Heart right ventricle (tissue), 16 donors: ENCODE measurements around the gene PDE6A. TPM values are rescaled to one million over a fixed set of nuclear protein-coding genes. Genes with fewer than 3 reads are reported as not detected.

Experiments
- ATAC-seq, 8 donors: fragments of 200-7000 bp; cut with Tn5 transposase; one replicate each; pipeline ENCODE4 v1.9.1; 2020; ENCODE audit warnings: mild to moderate bottlenecking in 8 of 8, moderate library complexity in 8 of 8, moderate number of reproducible peaks in 1 of 8
- DNase-seq, 2 donors: peaks; one replicate each; pipeline ENCODE4 v3.0.0-alpha.2; 2020
- H3K27ac ChIP-seq, 10 donors: fragments of 200-600 bp; sonication (generic) in 2 of 10; one replicate each; pipeline versions ENCODE4 v1.5.0 to v1.8.0; 2020 to 2022; ENCODE audit warnings: mild to moderate bottlenecking in 3 of 10
- H3K27me3 ChIP-seq, 7 donors: fragments of 200-600 bp; one replicate each; pipeline ENCODE4 v1.8.0; 2021 to 2022; ENCODE audit warnings: mild to moderate bottlenecking in 2 of 7
- H3K36me3 ChIP-seq, 9 donors: fragments of 200-600 bp; sonication (generic) in 1 of 9; one replicate each; pipeline versions ENCODE4 v1.5.0 to v1.8.0; 2020 to 2022; ENCODE audit warnings: mild to moderate bottlenecking in 2 of 9
- H3K4me1 ChIP-seq, 9 donors: fragments of 200-600 bp; sonication (generic) in 1 of 9; one replicate each; pipeline versions ENCODE4 v1.5.0 to v1.8.0; 2020 to 2022; ENCODE audit warnings: mild to moderate bottlenecking in 4 of 9
- H3K4me3 ChIP-seq, 10 donors: fragments of 200-600 bp; sonication (generic) in 2 of 10; one replicate each; pipeline versions ENCODE4 v1.5.0 to v1.8.0; 2020 to 2022; ENCODE audit warnings: mild to moderate bottlenecking in 7 of 10, moderate library complexity in 2 of 10
- H3K9me3 ChIP-seq, 11 donors: fragments of 200-600 bp in 10 of 11; sonication (generic) in 2 of 11; one replicate each; pipeline versions ENCODE4 v1.5.0 to v1.8.0; 2013 to 2022; ENCODE audit warnings: mild to moderate bottlenecking in 2 of 11, control low read depth in 1 of 11, moderate library complexity in 1 of 11
- WGBS, 2 donors: extraction: QIAGEN DNeasy Blood & Tissue Kit; methylation state at CpG; one replicate each; pipeline ENCODE4 v1.1.7; 2013; ENCODE audit warnings: inconsistent platforms in 1 of 2; 5-methylcytosine and 5-hydroxymethylcytosine counted together
- intact Hi-C, 10 donors: fragments of 100-400 bp; cut with DNase I; formaldehyde crosslinking; loops; one replicate each; pipeline versions ENCODE4 v1.11.1 to v1.14.2; 2022
- polyA plus RNA-seq, 2 donors: library from polyadenylated mRNA; stranded (reverse); fragments of 200-250 nt; gene quantifications; one replicate each; pipeline ENCODE4 v1.2.3, GENCODE V29; 2013
- total RNA-seq, 10 donors: library from RNA; stranded (reverse); fragmentation: NEBNext Ultra II Directional in 3 of 10; extraction: Animal tissue kit (Norgen Biotek cat#: 25700) in 3 of 10; gene quantifications; one replicate each; pipeline versions ENCODE4 v1.2.1 to v1.2.4, GENCODE V29; 2021 to 2023
- TF ChIP-seq, protein P1 (sequence below), 9 donors: fragments of 200-600 bp; sonication (generic) in 2 of 9; IDR thresholded peaks; one replicate each; pipeline versions ENCODE4 v1.5.0 to v1.8.0; 2021 to 2022; ENCODE audit warnings: antibody characterized with exemption in 9 of 9, mild to moderate bottlenecking in 5 of 9, moderate library complexity in 1 of 9
- donor health status: Arrhythmogenic right ventricular cardiomyopathy.
- donor health status: ischemic (EF 13 %, LVEDD 7.1; RV severe dilation, severe dysfunction).
- donor health status: healthy with polysubstance abuse.
- donor health status: DM: no; HTN: yes; CAD: no.
- donor health status: DM: no; HTN: no; CAD: no.
- donor health status: ischemic (EF 25% LVEDD 6.9; RV normal size, moderate dysfunction).
- donor health status: ischemic (EF 25% LVEDD 5.7; RV mildly dilated, moderate dysfunction).
- donor health status: healthy.
- donor health status: DM: yes; HTN: yes; CAD: no.
- donor health status: Ischemic cardiomyopathy.
- donor health status: ischemic (EF 35%, LVEDD 5.7; RV mildly dilated, moderate dysfunction).
- donor health status: nonischemic (EF 11% LVEDD 7.7; RV severe dilation, severe dysfunction).
- donor health status: DM: yes; HTN: yes; CAD: no.
- donor health status: PGD.
- donor health status: ischemic (EF 29% LVEDD 5.4; RV normal size, mild dysfunction).
- donor health status: nonischemic (EF 23%, LVEDD 6.1; RV moderate dilation, normal function).

The PDE6A gene
- total and polyA plus RNA-seq, 12 donors: 0.06 to 0.28 (median 0.17) TPM; not detected in 5

- DNase-seq (no peak), ATAC-seq (peak in 6 of 8 donors; percentile 3 to 22 (median 12))
- H3K36me3 ChIP-seq: peaks cover 0 to 44% (median 6%) of the 10 kb centered on the region in 9 donors
- peaks cover 49 to 98% (median 71%) of the 10 kb centered on the region in 9 donors for H3K4me1 ChIP-seq
- H3K4me3 ChIP-seq: peak overlapping the region in 2 of 10 donors; percentile 4 to 11
- 37 to 38% methylated on average over 5 of the region's 5 CpGs for WGBS, 2 donors
- intact Hi-C loops: loop anchor here in 3 of 10 donors (2.0 to 10.0 kb wide), 4 partner anchors 19 to 89 kb away; partner anchors contain the start of gene PPARGC1B (in 1 of the 3)
- peak overlapping the region; percentile 65 to 92 (median 84) for H3K27ac ChIP-seq
- TF ChIP-seq, protein P1, sequence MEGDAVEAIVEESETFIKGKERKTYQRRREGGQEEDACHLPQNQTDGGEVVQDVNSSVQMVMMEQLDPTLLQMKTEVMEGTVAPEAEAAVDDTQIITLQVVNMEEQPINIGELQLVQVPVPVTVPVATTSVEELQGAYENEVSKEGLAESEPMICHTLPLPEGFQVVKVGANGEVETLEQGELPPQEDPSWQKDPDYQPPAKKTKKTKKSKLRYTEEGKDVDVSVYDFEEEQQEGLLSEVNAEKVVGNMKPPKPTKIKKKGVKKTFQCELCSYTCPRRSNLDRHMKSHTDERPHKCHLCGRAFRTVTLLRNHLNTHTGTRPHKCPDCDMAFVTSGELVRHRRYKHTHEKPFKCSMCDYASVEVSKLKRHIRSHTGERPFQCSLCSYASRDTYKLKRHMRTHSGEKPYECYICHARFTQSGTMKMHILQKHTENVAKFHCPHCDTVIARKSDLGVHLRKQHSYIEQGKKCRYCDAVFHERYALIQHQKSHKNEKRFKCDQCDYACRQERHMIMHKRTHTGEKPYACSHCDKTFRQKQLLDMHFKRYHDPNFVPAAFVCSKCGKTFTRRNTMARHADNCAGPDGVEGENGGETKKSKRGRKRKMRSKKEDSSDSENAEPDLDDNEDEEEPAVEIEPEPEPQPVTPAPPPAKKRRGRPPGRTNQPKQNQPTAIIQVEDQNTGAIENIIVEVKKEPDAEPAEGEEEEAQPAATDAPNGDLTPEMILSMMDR (IDR thresholded peaks at IDR 0.05): no peak
- H3K9me3 ChIP-seq: no peaks in the 10 kb centered on the region
- H3K27me3 ChIP-seq: no peaks in the 10 kb centered on the region
These were observed 121.2 kb downstream of the PDE6A start for GRCh38 chr5:149823375-149823774.

DNA sequence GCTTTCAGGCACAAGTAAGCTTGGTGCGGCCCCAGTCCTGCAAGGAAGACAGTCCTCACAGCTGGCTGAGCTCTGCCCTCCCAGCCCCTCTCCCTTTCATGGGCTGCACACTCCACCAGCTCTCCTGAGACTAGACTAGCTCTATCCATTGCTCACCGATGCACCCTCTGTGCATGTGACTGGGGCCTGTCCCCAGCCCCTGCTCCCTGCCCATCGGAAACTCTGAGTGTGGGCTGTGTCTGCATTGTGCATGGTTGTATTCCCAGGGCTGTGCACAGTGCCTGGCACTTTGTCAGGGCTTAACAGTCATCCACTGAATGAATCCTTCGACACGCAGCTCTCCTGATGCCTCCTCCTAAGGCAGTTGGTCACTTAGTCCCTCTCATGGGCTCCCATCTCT is 122.3 kb downstream of the PDE6A start:
- DNase-seq (no peak), ATAC-seq (peak in 2 of 8 donors; percentile 38 to 39)
- H3K4me1 ChIP-seq: peaks cover 43 to 90% (median 61%) of the 10 kb centered on the region in 9 donors
- 61 to 64% methylated on average over 5 of the region's 5 CpGs for WGBS, 2 donors
- no peaks in the 10 kb centered on the region for H3K27me3 ChIP-seq
- no peaks in the 10 kb centered on the region for H3K9me3 ChIP-seq
- intact Hi-C loops: loop anchor here in 3 of 10 donors (2.0 to 10.0 kb wide), 4 partner anchors 18 to 88 kb away; partner anchors contain the start of gene PPARGC1B (in 1 of the 3)
- H3K27ac ChIP-seq: peak overlapping the region in 9 of 10 donors; percentile 65 to 89 (median 84)
- H3K36me3 ChIP-seq: peaks cover 0 to 36% (median 6%) of the 10 kb centered on the region in 9 donors
- TF ChIP-seq, protein P1 (IDR thresholded peaks at IDR 0.05): no peak
- peak overlapping the region in 5 of 10 donors; percentile 18 to 47 (median 44) for H3K4me3 ChIP-seq

DNA sequence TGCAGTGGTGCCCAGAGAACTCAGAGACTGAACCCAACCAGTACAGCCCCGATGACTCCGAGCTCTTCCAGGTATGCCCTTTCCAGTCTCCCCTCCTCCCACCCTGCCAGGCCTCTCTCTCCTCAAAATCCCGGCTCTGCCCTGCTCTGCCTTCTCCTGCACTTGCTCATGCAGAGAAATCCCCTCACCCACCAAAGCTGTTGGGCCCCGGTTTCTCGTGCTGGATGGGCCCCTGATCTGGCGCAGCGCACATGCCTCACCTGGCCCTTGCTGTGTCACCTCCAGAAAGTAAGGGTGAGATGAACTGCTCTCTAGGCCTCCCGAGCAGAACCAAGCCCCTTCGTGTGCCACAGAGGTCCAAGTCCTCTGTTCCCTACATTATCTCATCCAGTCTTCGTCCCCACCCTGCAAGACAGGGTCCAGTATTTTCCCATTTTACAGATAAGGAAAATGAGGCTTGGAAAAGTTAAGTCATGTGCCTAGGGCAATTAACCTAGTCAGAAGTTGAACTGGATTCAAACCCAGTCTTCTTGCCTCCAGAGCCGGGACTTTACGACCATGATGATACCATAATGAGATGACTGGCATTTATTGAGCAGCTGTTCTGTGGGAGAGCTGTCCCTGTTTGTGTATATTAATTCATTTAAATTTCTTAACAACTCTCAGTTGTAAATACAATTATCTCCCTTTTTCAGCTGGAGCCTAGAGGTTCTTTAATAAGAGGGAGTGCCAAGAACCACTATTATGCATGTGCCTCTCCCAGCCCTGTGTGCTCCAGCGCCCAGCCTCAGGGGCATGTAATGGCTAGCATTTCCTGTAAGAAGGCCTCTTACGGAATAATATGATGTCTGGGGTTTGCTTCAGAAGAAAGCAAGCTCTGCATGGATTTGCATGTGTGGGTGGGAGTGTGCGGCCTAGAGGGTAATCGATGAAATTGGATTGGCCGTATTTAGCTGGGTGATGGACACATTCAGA is 123.8 kb downstream of the PDE6A start:
- WGBS, 2 donors: 73 to 82% methylated on average over 17 of the region's 17 CpGs
- ATAC-seq (no peak), DNase-seq (no peak)
- H3K4me3 ChIP-seq: peak overlapping the region; percentile 15 to 49 (median 37)
- peaks cover 0 to 21% (median 0%) of the 10 kb centered on the region in 9 donors for H3K36me3 ChIP-seq
- intact Hi-C loops: loop anchor here in 3 of 10 donors (2.0 to 10.0 kb wide), 4 partner anchors 44 to 86 kb away; partner anchors contain the start of gene PPARGC1B (in 1 of the 3)
- peak overlapping the region in 9 of 10 donors; percentile 50 to 89 (median 79) for H3K27ac ChIP-seq
- H3K27me3 ChIP-seq: no peaks in the 10 kb centered on the region
- peaks cover 36 to 83% (median 53%) of the 10 kb centered on the region in 9 donors for H3K4me1 ChIP-seq
- TF ChIP-seq, protein P1 (IDR thresholded peaks at IDR 0.05): no peak
- no peaks in the 10 kb centered on the region for H3K9me3 ChIP-seq

- intact Hi-C loops: loop anchor here in 3 of 10 donors (2.0 to 10.0 kb wide), 4 partner anchors 43 to 85 kb away; partner anchors contain the start of gene PPARGC1B (in 1 of the 3)
- Histone ChIP-seq H3K4me3 (peak overlapping the region in 8 of 10 donors; percentile 18 to 49 (median 42)), H3K27me3 (no peaks in the 10 kb centered on the region), H3K27ac (peak overlapping the region in 8 of 10 donors; percentile 61 to 89 (median 80)), H3K4me1 (peaks cover 28 to 83% (median 52%) of the 10 kb centered on the region in 9 donors), H3K36me3 (peaks cover 0 to 15% (median 0%) of the 10 kb centered on the region in 9 donors), H3K9me3 (no peaks in the 10 kb centered on the region)
- TF ChIP-seq, protein P1 (IDR thresholded peaks at IDR 0.05): no peak
- WGBS, 2 donors: 62 to 64% methylated on average over 2 of the region's 2 CpGs
- DNase-seq (no peak), ATAC-seq (no peak)
These were observed 124.6 kb downstream of the PDE6A start for GRCh38 chr5:149820012-149820411.
